Stimulated activated naive CD4-positive, alpha-beta T cell treated with Interleukin-2 at 50 U/mL for 16 hours (primary cell): Measurements from ENCODE around the gene PRPF8.
A peak's percentile ranks its signal among the peaks of the same experiment; 100 is the strongest.

Source experiments
- DNase-seq: peaks from one replicate; lab custom pipeline; 2025; lab: John Stamatoyannopoulos, UW

Gene PRPF8

GRCh38 chr17:1644493-1645206, 40.0 kb downstream of the PRPF8 start:
- peak; percentile 27 for DNase-seq

GRCh38 chr17:1643999-1644492, 40.6 kb downstream of the PRPF8 start:
- DNase-seq = no peak

- DNase-seq = peak; percentile 58
Measured at GRCh38 chr17:1643293-1643998, 41.2 kb downstream of the PRPF8 start.

- DNase-seq = no peak
Measured at GRCh38 chr17:1641065-1641403, 43.6 kb downstream of the PRPF8 start.

- no peak for DNase-seq
Measured at GRCh38 chr17:1640329-1641064, 44.2 kb downstream of the PRPF8 start.

GRCh38 chr17:1639549-1640180, 45.0 kb downstream of the PRPF8 start:
- DNase-seq = no peak

GRCh38 chr17:1638624-1639300, 45.9 kb downstream of the PRPF8 start:
- no peak for DNase-seq

GRCh38 chr17:1638171-1638590, 46.5 kb downstream of the PRPF8 start:
- DNase-seq = no peak

GRCh38 chr17:1636732-1637285, 47.9 kb downstream of the PRPF8 start:
- DNase-seq = no peak

GRCh38 chr17:1635675-1636465, 48.8 kb downstream of the PRPF8 start:
- DNase-seq = no peak

GRCh38 chr17:1634841-1635650, 49.6 kb downstream of the PRPF8 start:
- DNase-seq = no peak

- no peak for DNase-seq
Measured at GRCh38 chr17:1630662-1631061, 54.0 kb downstream of the PRPF8 start.

GRCh38 chr17:1629504-1630310, 55.0 kb downstream of the PRPF8 start:
- peak; percentile 71 for DNase-seq

GRCh38 chr17:1628856-1629503, 55.7 kb downstream of the PRPF8 start:
- peak; percentile 89 for DNase-seq

- DNase-seq = peak; percentile 73
Measured at GRCh38 chr17:1627982-1628855, 56.4 kb downstream of the PRPF8 start, which contains the start of gene SLC43A2. SLC43A2 (minus strand) TSS chr17:1628834; CDS start chr17:1627874, 960 bp downstream.

GRCh38 chr17:1627182-1627981, 57.3 kb downstream of the PRPF8 start:
- no peak for DNase-seq
